Measurements from ENCODE around the gene SENP3.

GRCh38 chr17:7555320-7555948 lies 6.3 kb upstream of the SENP3 start:
- TF ChIP-seq CTCF (conservative IDR thresholded peaks at IDR 0.05; ENCODE audit: low read length) (no peak; the same call in 1 of the 2 replicates), EZH2phosphoT487 (IDR thresholded peaks at IDR 0.05; ENCODE audit: borderline replicate concordance, low read depth, low read length) (no peak)
